HFFc6 (cell line): ENCODE data around the gene RNF213. TPM values are rescaled to one million over a fixed set of nuclear protein-coding genes. Genes with fewer than 3 reads are reported as not detected.

Source experiments
- DNase-seq: peaks from one replicate; pipeline ENCODE4 v3.0.0-alpha.2; 2018
- H3K27ac Mint-ChIP-seq: 2 replicates; pipeline ENCODE4 v1.8.0; 2020; ENCODE audit warnings: mild to moderate bottlenecking, mixed read lengths
- H3K27me3 Mint-ChIP-seq: 2 replicates; pipeline ENCODE4 v1.8.0; 2021; ENCODE audit warnings: mild to moderate bottlenecking, moderate library complexity, mixed read lengths; ENCODE audit not compliant: insufficient read depth
- H3K36me3 Mint-ChIP-seq: 2 replicates; pipeline ENCODE4 v1.8.0; 2021; ENCODE audit warnings: low read depth, mixed read lengths
- H3K4me1 Mint-ChIP-seq: 2 replicates; pipeline ENCODE4 v1.8.0; 2020; ENCODE audit warnings: low read depth, mixed read lengths
- H3K4me3 Mint-ChIP-seq: 2 replicates; pipeline ENCODE4 v1.8.0; 2020; ENCODE audit warnings: mild to moderate bottlenecking, moderate library complexity, mixed read lengths
- H3K9me3 Mint-ChIP-seq: 2 replicates; pipeline ENCODE4 v1.8.0; 2020; ENCODE audit warnings: mild to moderate bottlenecking, mixed read lengths
- total RNA-seq, 6 experiments: library from RNA; stranded (reverse); fragmentation: NEBNext Ultra II Directional; extraction: Animal tissue kit (Norgen Biotek cat#: 25700); gene quantifications; 2 replicates in 1 of 6; 3 replicates in 5 of 6; pipeline ENCODE4 v1.2.3, GENCODE V29; 2021
- TF ChIP-seq, protein P1 (sequence below): fragments of 200-600 bp; sonication (generic); IDR thresholded peaks from 2 replicates; pipeline ENCODE4 v1.5.0; 2021; ENCODE audit warnings: antibody characterized with exemption, mild to moderate bottlenecking

The RNF213 gene
- total RNA-seq, 6 experiments from 2014 or later = 42.0 to 51.6 (median 48.3) TPM

DNA sequence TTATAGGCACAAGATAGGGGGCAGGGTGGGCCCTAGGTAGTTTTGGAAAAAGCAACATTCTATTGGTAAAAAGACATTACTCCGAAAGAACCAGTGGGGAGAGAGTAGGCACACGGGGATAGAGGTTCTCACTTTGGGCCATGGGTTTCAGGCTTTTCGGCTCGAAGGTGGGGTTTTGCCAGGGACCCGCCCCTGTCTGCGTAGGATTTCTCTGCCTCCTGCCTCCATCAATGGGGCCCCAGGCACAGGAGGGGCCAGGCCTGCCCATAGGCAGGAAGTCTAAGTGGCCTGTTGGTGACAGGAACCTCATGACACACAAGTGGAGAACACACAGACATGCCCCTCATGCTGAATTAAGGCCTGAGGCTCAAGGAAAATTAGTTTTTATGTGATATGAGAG, 57.5 kb downstream of the RNF213 start:
- H3K27me3 Mint-ChIP-seq = no peaks in the 10 kb centered on the region; the same call in 1 of the 2 replicates
- H3K36me3 Mint-ChIP-seq = peaks cover 52% of the 10 kb centered on the region
- no peak for DNase-seq
- H3K4me3 Mint-ChIP-seq = no peak overlapping the region
- H3K9me3 Mint-ChIP-seq = no peaks in the 10 kb centered on the region
- no peaks in the 10 kb centered on the region for H3K4me1 Mint-ChIP-seq
- H3K27ac Mint-ChIP-seq = no peak overlapping the region
- TF ChIP-seq, protein P1, sequence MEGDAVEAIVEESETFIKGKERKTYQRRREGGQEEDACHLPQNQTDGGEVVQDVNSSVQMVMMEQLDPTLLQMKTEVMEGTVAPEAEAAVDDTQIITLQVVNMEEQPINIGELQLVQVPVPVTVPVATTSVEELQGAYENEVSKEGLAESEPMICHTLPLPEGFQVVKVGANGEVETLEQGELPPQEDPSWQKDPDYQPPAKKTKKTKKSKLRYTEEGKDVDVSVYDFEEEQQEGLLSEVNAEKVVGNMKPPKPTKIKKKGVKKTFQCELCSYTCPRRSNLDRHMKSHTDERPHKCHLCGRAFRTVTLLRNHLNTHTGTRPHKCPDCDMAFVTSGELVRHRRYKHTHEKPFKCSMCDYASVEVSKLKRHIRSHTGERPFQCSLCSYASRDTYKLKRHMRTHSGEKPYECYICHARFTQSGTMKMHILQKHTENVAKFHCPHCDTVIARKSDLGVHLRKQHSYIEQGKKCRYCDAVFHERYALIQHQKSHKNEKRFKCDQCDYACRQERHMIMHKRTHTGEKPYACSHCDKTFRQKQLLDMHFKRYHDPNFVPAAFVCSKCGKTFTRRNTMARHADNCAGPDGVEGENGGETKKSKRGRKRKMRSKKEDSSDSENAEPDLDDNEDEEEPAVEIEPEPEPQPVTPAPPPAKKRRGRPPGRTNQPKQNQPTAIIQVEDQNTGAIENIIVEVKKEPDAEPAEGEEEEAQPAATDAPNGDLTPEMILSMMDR = no peak

GRCh38 chr17:80319262-80319998, 58.8 kb downstream of the RNF213 start:
- Mint-ChIP-seq H3K9me3 (no peaks in the 10 kb centered on the region), H3K4me1 (no peaks in the 10 kb centered on the region), H3K27ac (no peak overlapping the region), H3K27me3 (no peaks in the 10 kb centered on the region; the same call in 1 of the 2 replicates), H3K36me3 (peaks cover 52% of the 10 kb centered on the region), H3K4me3 (no peak overlapping the region)
- DNase-seq = no peak
- TF ChIP-seq, protein P1 = no peak

DNA sequence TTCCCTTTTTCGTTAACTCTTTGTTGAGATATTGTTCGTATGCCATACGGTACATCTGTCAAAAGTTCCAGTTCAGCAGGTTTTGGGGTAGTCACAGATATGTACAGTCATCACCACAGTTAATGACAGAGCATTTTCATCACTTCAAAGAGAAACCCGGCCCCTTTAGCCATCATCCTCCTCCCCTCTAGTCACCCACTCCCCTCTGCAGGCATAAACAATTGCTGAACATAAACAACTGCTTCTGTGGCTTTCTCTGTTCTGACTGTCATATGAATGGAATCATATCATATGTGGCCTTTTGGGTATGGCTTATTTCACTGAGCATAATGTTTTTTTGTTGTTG, 59.3 kb downstream of the RNF213 start:
- no peaks in the 10 kb centered on the region for H3K4me1 Mint-ChIP-seq
- H3K4me3 Mint-ChIP-seq = no peak overlapping the region
- H3K36me3 Mint-ChIP-seq = peaks cover 57% of the 10 kb centered on the region
- no peaks in the 10 kb centered on the region; the same call in 1 of the 2 replicates for H3K27me3 Mint-ChIP-seq
- H3K9me3 Mint-ChIP-seq = no peaks in the 10 kb centered on the region
- no peak for DNase-seq
- TF ChIP-seq, protein P1 = no peak
- H3K27ac Mint-ChIP-seq = no peak overlapping the region

GRCh38 chr17:80320496-80320895, 59.8 kb downstream of the RNF213 start:
- Mint-ChIP-seq H3K27me3 (no peaks in the 10 kb centered on the region; the same call in 1 of the 2 replicates), H3K36me3 (peaks cover 61% of the 10 kb centered on the region), H3K9me3 (no peaks in the 10 kb centered on the region), H3K4me3 (no peak overlapping the region), H3K4me1 (no peaks in the 10 kb centered on the region), H3K27ac (no peak overlapping the region)
- TF ChIP-seq, protein P1 = no peak
- DNase-seq = no peak

DNA sequence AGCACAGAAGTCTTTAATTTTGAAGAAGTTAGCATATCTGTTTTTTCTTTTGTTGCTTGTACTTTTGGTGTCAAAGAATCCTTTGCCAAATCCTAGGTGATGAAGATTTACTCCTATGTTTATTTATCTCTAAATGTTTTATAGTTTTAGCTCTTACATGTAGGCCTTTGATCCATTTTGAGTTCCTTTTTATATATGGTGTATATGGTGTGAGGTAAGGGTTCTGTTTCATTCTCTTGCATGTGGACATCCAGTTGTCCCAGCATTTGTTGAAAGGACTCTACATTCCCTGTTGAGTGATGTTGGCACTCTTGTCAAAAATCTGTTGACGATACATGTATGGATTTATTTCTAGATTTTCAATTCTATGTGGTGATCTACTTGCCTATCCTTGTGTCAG, 62.2 kb downstream of the RNF213 start:
- Mint-ChIP-seq H3K27ac (no peak overlapping the region), H3K27me3 (no peaks in the 10 kb centered on the region; the same call in 1 of the 2 replicates), H3K4me3 (no peak overlapping the region), H3K9me3 (no peaks in the 10 kb centered on the region), H3K4me1 (no peaks in the 10 kb centered on the region), H3K36me3 (peaks cover 50% of the 10 kb centered on the region)
- TF ChIP-seq, protein P1 = no peak
- no peak for DNase-seq
